Testis (tissue), 3 donors: ENCODE data around the gene NOM1. TPM values are rescaled to one million over a fixed set of nuclear protein-coding genes. Genes with fewer than 3 reads are reported as not detected.

Source experiments
- DNase-seq: peaks from one replicate; pipeline ENCODE4 v3.0.0-alpha.2; 2019
- H3K27ac ChIP-seq, 2 donors: fragments of 200-600 bp; sonication (generic); one replicate each; pipeline ENCODE4 v1.5.1; 2019
- H3K27me3 ChIP-seq: fragments of 200-600 bp; sonication (generic); one replicate; pipeline ENCODE4 v1.5.1; 2019
- H3K36me3 ChIP-seq: fragments of 200-600 bp; sonication (generic); one replicate; pipeline ENCODE4 v1.5.1; 2017; ENCODE audit warnings: low read depth; ENCODE audit errors: missing control alignments
- H3K4me1 ChIP-seq: fragments of 200-600 bp; sonication (generic); one replicate; pipeline ENCODE4 v1.5.1; 2019
- H3K4me3 ChIP-seq, 2 donors: fragments of 200-600 bp; sonication (generic); one replicate each; pipeline ENCODE4 v1.5.1; 2017 to 2019
- H3K9me3 ChIP-seq: fragments of 200-600 bp; sonication (generic); one replicate; pipeline ENCODE4 v1.5.1; 2017
- CTCF ChIP-seq, 3 experiments: fragments of 450-650 bp in 2 of 3; fragments of 200-600 bp in 1 of 3; sonication (generic) in 1 of 3; IDR thresholded peaks; one replicate each; pipeline ENCODE4 v1.5.1; 2016 to 2019; ENCODE audit warnings: antibody characterized with exemption in 3 of 3, mild to moderate bottlenecking in 2 of 3, moderate library complexity in 1 of 3
- POLR2A ChIP-seq: fragments of 450-650 bp; IDR thresholded peaks from one replicate; pipeline ENCODE4 v1.6.1; 2017; ENCODE audit warnings: antibody characterized with exemption, mild to moderate bottlenecking, moderate library complexity
- WGBS, 2 donors: methylation state at CpG; one replicate each; pipeline ENCODE4 v1.1.5; 2018; 5-methylcytosine and 5-hydroxymethylcytosine counted together
- intact Hi-C: fragments of 100-400 bp; cut with DNase I; formaldehyde crosslinking; loops from one replicate; pipeline ENCODE4 v1.15.1; 2023; ENCODE audit warnings: low total_unique reads
- polyA plus RNA-seq: library from polyadenylated mRNA; stranded (reverse); fragments of 350-450 nt; fragmentation: Illumina TruSeq; extraction: RNeasy Lipid Tissue Mini Kit (QIAGEN cat#74804); gene quantifications from one replicate; pipeline ENCODE4 v1.2.3, GENCODE V29; 2014; ENCODE audit warnings: low read depth, low replicate concordance; ENCODE audit not compliant: insufficient read depth
- total RNA-seq, 2 donors: library from RNA; depleted of rRNA; stranded (reverse); fragments of >200 nt; gene quantifications; one replicate each; pipeline ENCODE4 v1.2.3, GENCODE V29; 2016

NOM1 gene
- total and polyA plus RNA-seq, 3 donors from 2014 or later = 20.2 to 47.1 (median 42.8) TPM

GRCh38 chr7:156979711-156980110, 30.2 kb downstream of the NOM1 start:
- H3K4me3 ChIP-seq = no peak overlapping the region
- DNase-seq = no peak
- no peaks in the 10 kb centered on the region for H3K36me3 ChIP-seq
- H3K4me1 ChIP-seq = no peaks in the 10 kb centered on the region
- intact Hi-C loops = no loop called here
- H3K27me3 ChIP-seq = no peaks in the 10 kb centered on the region
- no peak for TF ChIP-seq POLR2A
- no peak for TF ChIP-seq CTCF (IDR thresholded peaks at IDR 0.05)
- H3K27ac ChIP-seq = no peak overlapping the region
- H3K9me3 ChIP-seq = no peaks in the 10 kb centered on the region
- 95% methylated on average over 4 of the region's 4 CpGs for WGBS, 2 donors

GRCh38 chr7:156984174-156984891, 34.8 kb downstream of the NOM1 start:
- intact Hi-C loops = no loop called here
- no peaks in the 10 kb centered on the region for H3K9me3 ChIP-seq
- H3K36me3 ChIP-seq = no peaks in the 10 kb centered on the region
- no peak overlapping the region for H3K4me3 ChIP-seq
- WGBS, 2 donors = 54 to 59% methylated on average over 14 of the region's 14 CpGs
- no peaks in the 10 kb centered on the region for H3K27me3 ChIP-seq
- DNase-seq = no peak
- H3K4me1 ChIP-seq = no peaks in the 10 kb centered on the region
- H3K27ac ChIP-seq = peak overlapping the region; percentile 24 to 59
- no peak for TF ChIP-seq CTCF (IDR thresholded peaks at IDR 0.05)
- TF ChIP-seq POLR2A = no peak

GRCh38 chr7:156985101-156985992, 35.8 kb downstream of the NOM1 start:
- 92 to 93% methylated on average over 10 to 29 of the region's 29 CpGs for WGBS, 2 donors
- no peaks in the 10 kb centered on the region for H3K9me3 ChIP-seq
- no peak for DNase-seq
- no peaks in the 10 kb centered on the region for H3K27me3 ChIP-seq
- peak overlapping the region in 1 of 2 donors; percentile 59 for H3K27ac ChIP-seq
- intact Hi-C loops = no loop called here
- TF ChIP-seq CTCF (IDR thresholded peaks at IDR 0.05) (no peak), POLR2A (no peak)
- no peaks in the 10 kb centered on the region for H3K4me1 ChIP-seq
- no peak overlapping the region for H3K4me3 ChIP-seq
- no peaks in the 10 kb centered on the region for H3K36me3 ChIP-seq

- no peaks in the 10 kb centered on the region for H3K27me3 ChIP-seq
- WGBS, 2 donors = 92 to 96% methylated on average over 8 of the region's 8 CpGs
- no peak overlapping the region for H3K4me3 ChIP-seq
- H3K9me3 ChIP-seq = no peaks in the 10 kb centered on the region
- DNase-seq = no peak
- H3K36me3 ChIP-seq = no peaks in the 10 kb centered on the region
- intact Hi-C loops = no loop called here
- no peaks in the 10 kb centered on the region for H3K4me1 ChIP-seq
- TF ChIP-seq POLR2A (no peak), CTCF (IDR thresholded peaks at IDR 0.05) (no peak)
- no peak overlapping the region for H3K27ac ChIP-seq
Observed at GRCh38 chr7:156986378-156986777, 36.9 kb downstream of the NOM1 start.
